HL-60 (cell line): ENCODE measurements around the gene NOLC1.

Experiments
- DNase-seq, 2 experiments: peaks; one replicate each; pipeline ENCODE4 v3.0.0-alpha.2; 2010 to 2020; ENCODE audit warnings: low read depth in 1 of 2, low spot score in 1 of 2
- H3K27ac ChIP-seq: fragments of 250-450 bp; sonication (Bioruptor Pico); replicated peaks from 2 replicates; pipeline ENCODE4 v1.5.1; 2020; ENCODE audit warnings: mild to moderate bottlenecking, moderate library complexity
- H3K27me3 ChIP-seq: fragments of 250-450 bp; sonication (Bioruptor Pico); 2 replicates; pipeline ENCODE4 v1.5.1; 2021; ENCODE audit warnings: mild to moderate bottlenecking, moderate library complexity; ENCODE audit not compliant: insufficient read depth, poor library complexity, severe bottlenecking
- H3K4me3 ChIP-seq: replicated peaks from 2 replicates; pipeline ENCODE4 v1.5.1; 2011; ENCODE audit warnings: mild to moderate bottlenecking, control low read depth, low read length; ENCODE audit not compliant: insufficient read depth
- CTCF ChIP-seq: IDR thresholded peaks from one replicate; pipeline ENCODE4 v1.5.1; 2011; ENCODE audit warnings: low read length, control low read depth, inconsistent platforms; ENCODE audit not compliant: insufficient read depth
- GABPA ChIP-seq: IDR thresholded peaks from 2 replicates; pipeline ENCODE4 v1.6.1; 2012; ENCODE audit warnings: low read depth
- POLR2AphosphoS5 ChIP-seq: IDR thresholded peaks from 2 replicates; pipeline ENCODE4 v1.6.1; 2012; ENCODE audit warnings: low read depth
- SPI1 ChIP-seq: IDR thresholded peaks from 2 replicates; pipeline ENCODE4 v1.6.1; 2012; ENCODE audit warnings: low read depth, mild to moderate bottlenecking, borderline replicate concordance
- TF ChIP-seq, protein P1 (sequence below): IDR thresholded peaks from 2 replicates; pipeline ENCODE4 v1.6.1; 2012; ENCODE audit warnings: low read depth; ENCODE audit not compliant: insufficient replicate concordance

NOLC1 gene

GRCh38 chr10:102191956-102192355 lies 39.8 kb downstream of the NOLC1 start:
- DNase-seq, result no peak
- no peaks in the 10 kb centered on the region for H3K27me3 ChIP-seq
- no peak for TF ChIP-seq CTCF
- no peak for TF ChIP-seq GABPA
- TF ChIP-seq, protein P1, sequence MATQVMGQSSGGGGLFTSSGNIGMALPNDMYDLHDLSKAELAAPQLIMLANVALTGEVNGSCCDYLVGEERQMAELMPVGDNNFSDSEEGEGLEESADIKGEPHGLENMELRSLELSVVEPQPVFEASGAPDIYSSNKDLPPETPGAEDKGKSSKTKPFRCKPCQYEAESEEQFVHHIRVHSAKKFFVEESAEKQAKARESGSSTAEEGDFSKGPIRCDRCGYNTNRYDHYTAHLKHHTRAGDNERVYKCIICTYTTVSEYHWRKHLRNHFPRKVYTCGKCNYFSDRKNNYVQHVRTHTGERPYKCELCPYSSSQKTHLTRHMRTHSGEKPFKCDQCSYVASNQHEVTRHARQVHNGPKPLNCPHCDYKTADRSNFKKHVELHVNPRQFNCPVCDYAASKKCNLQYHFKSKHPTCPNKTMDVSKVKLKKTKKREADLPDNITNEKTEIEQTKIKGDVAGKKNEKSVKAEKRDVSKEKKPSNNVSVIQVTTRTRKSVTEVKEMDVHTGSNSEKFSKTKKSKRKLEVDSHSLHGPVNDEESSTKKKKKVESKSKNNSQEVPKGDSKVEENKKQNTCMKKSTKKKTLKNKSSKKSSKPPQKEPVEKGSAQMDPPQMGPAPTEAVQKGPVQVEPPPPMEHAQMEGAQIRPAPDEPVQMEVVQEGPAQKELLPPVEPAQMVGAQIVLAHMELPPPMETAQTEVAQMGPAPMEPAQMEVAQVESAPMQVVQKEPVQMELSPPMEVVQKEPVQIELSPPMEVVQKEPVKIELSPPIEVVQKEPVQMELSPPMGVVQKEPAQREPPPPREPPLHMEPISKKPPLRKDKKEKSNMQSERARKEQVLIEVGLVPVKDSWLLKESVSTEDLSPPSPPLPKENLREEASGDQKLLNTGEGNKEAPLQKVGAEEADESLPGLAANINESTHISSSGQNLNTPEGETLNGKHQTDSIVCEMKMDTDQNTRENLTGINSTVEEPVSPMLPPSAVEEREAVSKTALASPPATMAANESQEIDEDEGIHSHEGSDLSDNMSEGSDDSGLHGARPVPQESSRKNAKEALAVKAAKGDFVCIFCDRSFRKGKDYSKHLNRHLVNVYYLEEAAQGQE, result no peak
- no peak for TF ChIP-seq SPI1
- no peak for TF ChIP-seq POLR2AphosphoS5
- H3K4me3 ChIP-seq, result no peak overlapping the region
- H3K27ac ChIP-seq, result no peak overlapping the region

GRCh38 chr10:102195296-102195870 lies 43.2 kb downstream of the NOLC1 start:
- Histone ChIP-seq H3K4me3 (no peak overlapping the region), H3K27me3 (no peaks in the 10 kb centered on the region), H3K27ac (no peak overlapping the region)
- no peak for DNase-seq
- TF ChIP-seq POLR2AphosphoS5 (no peak), SPI1 (no peak), CTCF (no peak), GABPA (no peak)
- TF ChIP-seq, protein P1, result no peak

- no peak overlapping the region for H3K27ac ChIP-seq
- DNase-seq, result no peak
- TF ChIP-seq POLR2AphosphoS5 (no peak), SPI1 (no peak), CTCF (no peak), GABPA (no peak)
- TF ChIP-seq, protein P1, result no peak
Observed at GRCh38 chr10:102196893-102197292, 44.7 kb downstream of the NOLC1 start.

More at GRCh38 chr10:102196893-102197292, 44.7 kb downstream of the NOLC1 start:
- H3K27me3 ChIP-seq, result no peaks in the 10 kb centered on the region
- no peak overlapping the region for H3K4me3 ChIP-seq
